Measurements from ENCODE around the gene DDX10. TPM values are rescaled to one million over a fixed set of nuclear protein-coding genes. Genes with fewer than 3 reads are reported as not detected.

Gene DDX10
- total and polyA plus RNA-seq, 2 of the 8 experiments (the other 6 are each of a cell fraction or from before 2014, with no cell fraction given) = 49.2 to 52.2 TPM

- no peak for TF ChIP-seq KDM1A (IDR thresholded peaks at IDR 0.05; ENCODE audit: borderline replicate concordance, low read length)
Measured at GRCh38 chr11:108853864-108854263, 189.0 kb downstream of the DDX10 start (continued).

All from H1 (cell line).